H1 (cell line): ENCODE measurements around the gene GSE1. TPM values are rescaled to one million over a fixed set of nuclear protein-coding genes. Genes with fewer than 3 reads are reported as not detected.

Experiments used
- CTCF ChIA-PET: fragments of 300-600 bp; sonication (Branson Sonifier 250); formaldehyde crosslinking; loops from one replicate; lab custom pipeline; 2021; ENCODE audit not compliant: partially characterized antibody; lab: Charles Lee
- POLR2A ChIA-PET: fragments of 300-600 bp; sonication (Branson Sonifier 250); formaldehyde crosslinking; loops from one replicate; lab custom pipeline; 2021; ENCODE audit warnings: inconsistent platforms; ENCODE audit not compliant: partially characterized antibody; lab: Charles Lee
- DNase-seq, 2 experiments: peaks; one replicate each; pipeline versions ENCODE4 v3.0.0 to v3.0.0-alpha.2; 2010 to 2022; ENCODE audit warnings: low spot score in 2 of 2, low read depth in 1 of 2, mixed read lengths in 1 of 2
- FAIRE-seq: peaks from 2 replicates; lab custom pipeline; 2011; peaks lifted over from hg19 to GRCh38; lab: Jason Lieb, UNC
- H2AFZ ChIP-seq: 2 replicates; pipeline ENCODE4 v1.8.1; 2012; ENCODE audit warnings: low read length, inconsistent platforms
- H2AK5ac ChIP-seq: 2 replicates; pipeline ENCODE4 v1.6.1; 2013; ENCODE audit warnings: low read depth, low read length
- H2BK120ac ChIP-seq: replicated peaks from 2 replicates; pipeline ENCODE3; 2013; ENCODE audit warnings: low read depth, low read length, inconsistent platforms
- H2BK12ac ChIP-seq: 2 replicates; pipeline ENCODE4 v1.6.1; 2013; ENCODE audit warnings: low read depth, low read length
- H2BK15ac ChIP-seq: 2 replicates; pipeline ENCODE4 v1.6.1; 2013; ENCODE audit warnings: low read length
- H2BK20ac ChIP-seq: 2 replicates; pipeline ENCODE4 v1.6.1; 2013; ENCODE audit warnings: low read length
- H2BK5ac ChIP-seq: 2 replicates; pipeline ENCODE4 v1.6.1; 2013; ENCODE audit warnings: low read depth, low read length
- H3K14ac ChIP-seq: 2 replicates; pipeline ENCODE4 v1.6.1; 2013; ENCODE audit warnings: inconsistent platforms; ENCODE audit not compliant: insufficient read length
- H3K18ac ChIP-seq: 2 replicates; pipeline ENCODE4 v1.6.1; 2013; ENCODE audit warnings: low read length; ENCODE audit errors: extremely low read depth
- H3K23ac ChIP-seq: 2 replicates; pipeline ENCODE4 v1.6.1; 2013; ENCODE audit warnings: inconsistent platforms; ENCODE audit not compliant: insufficient read length
- H3K23me2 ChIP-seq: 2 replicates; pipeline ENCODE4 v1.6.1; 2013; ENCODE audit warnings: low read depth, low read length
- H3K27ac ChIP-seq: 2 replicates; pipeline ENCODE4 v1.6.1; 2011; ENCODE audit warnings: low read depth, low read length, inconsistent platforms
- H3K27me3 ChIP-seq, 4 experiments: replicated peaks in 1 of 4; 1 replicate in 1 of 4; 2 replicates in 3 of 4; pipeline versions ENCODE4 v1.6.1 to v1.8.1; 2011 to 2013; ENCODE audit warnings: low read length in 3 of 4, mild to moderate bottlenecking in 3 of 4, inconsistent platforms in 2 of 4, mixed read lengths in 2 of 4, moderate library complexity in 1 of 4; ENCODE audit not compliant: control insufficient read depth in 3 of 4, insufficient read depth in 3 of 4; ENCODE audit errors: extremely low read depth in 1 of 4
- H3K36me3 ChIP-seq, 4 experiments: 2 replicates each; pipeline versions ENCODE4 v1.6.1 to v1.8.1; 2011 to 2013; ENCODE audit warnings: mild to moderate bottlenecking in 4 of 4, low read length in 3 of 4, moderate library complexity in 2 of 4, control low read depth in 1 of 4, inconsistent platforms in 1 of 4; ENCODE audit not compliant: insufficient read depth in 4 of 4, control insufficient read depth in 2 of 4
- H3K4ac ChIP-seq: replicated peaks from 2 replicates; pipeline ENCODE3; 2013; ENCODE audit warnings: low read length, low read depth, mixed read lengths, inconsistent platforms; ENCODE audit not compliant: insufficient read length
- H3K4me1 ChIP-seq, 4 experiments: replicated peaks in 1 of 4; 1 replicate in 1 of 4; 2 replicates in 3 of 4; pipeline versions ENCODE4 v1.6.1 to v1.8.1; 2011 to 2013; ENCODE audit warnings: low read length in 3 of 4, inconsistent platforms in 2 of 4, mixed read lengths in 1 of 4; ENCODE audit not compliant: insufficient read depth in 4 of 4, control insufficient read depth in 3 of 4
- H3K4me2 ChIP-seq, 2 experiments: 2 replicates each; pipeline versions ENCODE4 v1.6.1 to v1.8.1; 2011 to 2013; ENCODE audit warnings: low read depth in 2 of 2, low read length in 2 of 2, control low read depth in 1 of 2, inconsistent platforms in 1 of 2, mild to moderate bottlenecking in 1 of 2; ENCODE audit not compliant: insufficient read depth in 1 of 2
- H3K4me3 ChIP-seq, 4 experiments: fragments of 200-600, 300-600 bp in 1 of 4; sonication (generic), shearing (Covaris generic), sonication (Bioruptor Twin) in 1 of 4; 2 replicates each; pipeline versions ENCODE4 v1.5.1 to v1.8.1; 2011 to 2016; ENCODE audit warnings: low read length in 4 of 4, low read depth in 3 of 4, control low read depth in 2 of 4, inconsistent platforms in 2 of 4, mild to moderate bottlenecking in 2 of 4, mixed read lengths in 1 of 4, moderate library complexity in 1 of 4; ENCODE audit not compliant: insufficient read depth in 2 of 4; ENCODE audit errors: extremely low read depth in 1 of 4
- H3K56ac ChIP-seq: replicated peaks from 2 replicates; pipeline ENCODE3; 2013; ENCODE audit warnings: low read depth, mild to moderate bottlenecking, mixed read lengths, low read length, inconsistent platforms; ENCODE audit not compliant: insufficient read length
- H3K79me1 ChIP-seq: 2 replicates; pipeline ENCODE4 v1.6.1; 2013; ENCODE audit warnings: low read depth, low read length, control low read depth
- H3K79me2 ChIP-seq, 2 experiments: 2 replicates each; pipeline versions ENCODE4 v1.6.1 to v1.8.1; 2012 to 2013; ENCODE audit warnings: low read length in 2 of 2, mild to moderate bottlenecking in 2 of 2, inconsistent platforms in 1 of 2; ENCODE audit not compliant: insufficient read depth in 2 of 2, control insufficient read depth in 1 of 2
- H3K9ac ChIP-seq, 4 experiments: replicated peaks in 1 of 4; 1 replicate in 1 of 4; 2 replicates in 3 of 4; pipeline versions ENCODE4 v1.6.1 to v1.8.1; 2011 to 2013; ENCODE audit warnings: low read depth in 3 of 4, low read length in 3 of 4, control low read depth in 2 of 4, mild to moderate bottlenecking in 2 of 4, moderate library complexity in 2 of 4, inconsistent platforms in 1 of 4; ENCODE audit errors: extremely low read depth in 1 of 4
- H3K9me3 ChIP-seq, 2 experiments: 2 replicates each; pipeline versions ENCODE4 v1.6.1 to v1.8.1; 2012 to 2013; ENCODE audit warnings: mild to moderate bottlenecking in 2 of 2, moderate library complexity in 2 of 2, control low read depth in 1 of 2, inconsistent platforms in 1 of 2, low read depth in 1 of 2, low read length in 1 of 2, mixed read lengths in 1 of 2; ENCODE audit not compliant: insufficient read depth in 2 of 2
- H4K20me1 ChIP-seq, 2 experiments: replicated peaks in 1 of 2; 2 replicates each; pipeline versions ENCODE3 to v1.8.1; 2011 to 2013; ENCODE audit warnings: inconsistent platforms in 2 of 2, low read length in 2 of 2, mild to moderate bottlenecking in 1 of 2; ENCODE audit not compliant: insufficient read depth in 2 of 2, control insufficient read depth in 1 of 2
- H4K5ac ChIP-seq: 2 replicates; pipeline ENCODE4 v1.6.1; 2013; ENCODE audit warnings: low read length, low read depth, mixed read lengths, inconsistent platforms; ENCODE audit not compliant: insufficient read length
- H4K8ac ChIP-seq: 2 replicates; pipeline ENCODE4 v1.8.0; 2013; ENCODE audit warnings: mild to moderate bottlenecking, moderate library complexity, low read length, inconsistent platforms; ENCODE audit not compliant: insufficient read depth; ENCODE audit errors: extremely low read depth
- H4K91ac ChIP-seq: replicated peaks from 2 replicates; pipeline ENCODE3; 2013; ENCODE audit warnings: low read length, mixed read lengths, inconsistent platforms; ENCODE audit not compliant: insufficient read length
- CTBP2 ChIP-seq: IDR thresholded peaks from 2 replicates; pipeline ENCODE4 v1.7.0; 2011; ENCODE audit warnings: borderline replicate concordance, mild to moderate bottlenecking, moderate library complexity, mixed read lengths, low read length; ENCODE audit not compliant: insufficient read depth, insufficient read length
- POLR2A ChIP-seq, 2 experiments: IDR thresholded peaks; 1 replicate in 1 of 2; 2 replicates in 1 of 2; pipeline ENCODE4 v1.6.1; 2011; ENCODE audit warnings: low read depth in 2 of 2, low read length in 2 of 2, mild to moderate bottlenecking in 2 of 2; ENCODE audit errors: control extremely low read depth in 1 of 2
- RXRA ChIP-seq: IDR thresholded peaks from 2 replicates; pipeline ENCODE4 v1.6.1; 2011; ENCODE audit warnings: low read depth, mild to moderate bottlenecking, low read length, moderate library complexity; ENCODE audit not compliant: insufficient read depth
- SIX5 ChIP-seq: IDR thresholded peaks from 2 replicates; pipeline ENCODE4 v1.6.1; 2011; ENCODE audit warnings: mild to moderate bottlenecking, low read depth, low read length
- SUZ12 ChIP-seq: fragments of 200-600 bp; sonication (generic); IDR thresholded peaks from 2 replicates; pipeline ENCODE4 v1.6.1; 2012; ENCODE audit warnings: mild to moderate bottlenecking, inconsistent platforms, low read length, moderate library complexity, mixed read lengths
- ZNF274 ChIP-seq: IDR thresholded peaks from 2 replicates; pipeline ENCODE4 v1.7.0; 2012; ENCODE audit warnings: low read length, borderline replicate concordance; ENCODE audit errors: extremely low read depth
- WGBS, 2 experiments: shearing (Covaris generic) in 1 of 2; methylation state at CpG; one replicate each; pipeline versions ENCODE4 v1.1.6 to v1.1.7; 2013 to 2015; ENCODE audit warnings: low lambda C conversion rate in 2 of 2, mixed read lengths in 2 of 2, inconsistent platforms in 1 of 2, low coverage in 1 of 2, missing lambda C conversion rate in 1 of 2; ENCODE audit not compliant: insufficient replicate concordance in 2 of 2, insufficient coverage in 1 of 2, insufficient read length in 1 of 2; ENCODE audit errors: extremely low coverage in 1 of 2, missing lambda C conversion rate in 1 of 2; 5-methylcytosine and 5-hydroxymethylcytosine counted together
- polyA plus RNA-seq, 7 experiments: library from polyadenylated mRNA; depleted of rRNA in 3 of 7; stranded (reverse) in 5 of 7; unstranded in 2 of 7; fragments of >200 nt in 5 of 7; fragments of 200-250 nt in 2 of 7; gene quantifications; 1 replicate in 5 of 7; 2 replicates in 1 of 7; 4 replicates in 1 of 7; pipeline versions ENCODE4 v1.2.1 to v1.2.3, GENCODE V29; 2011 to 2013; ENCODE audit warnings: missing spikeins in 2 of 7, mixed read lengths in 2 of 7
- total RNA-seq: library from RNA; stranded (reverse); fragmentation: NEBNext Ultra II Directional; extraction: Animal tissue kit (Norgen Biotek cat#: 25700); gene quantifications from 2 replicates; pipeline ENCODE4 v1.2.1, GENCODE V29; 2021
- TF ChIP-seq, protein P1 (sequence below): IDR thresholded peaks from 2 replicates; pipeline ENCODE4 v1.6.1; 2012; ENCODE audit warnings: inconsistent platforms
- TF ChIP-seq, protein P2 (sequence below): IDR thresholded peaks from 2 replicates; pipeline ENCODE4 v1.6.1; 2012; ENCODE audit warnings: inconsistent platforms

GSE1 gene
- total and polyA plus RNA-seq, 2 of the 8 experiments (the other 6 are each of a cell fraction or from before 2014, with no cell fraction given), result 26.0 to 65.6 TPM

- no peak overlapping the region for H3K18ac ChIP-seq
- no peak overlapping the region for H3K4ac ChIP-seq
- FAIRE-seq (no peak), DNase-seq (no peak)
- H2AFZ ChIP-seq, result no peak overlapping the region
- no peak overlapping the region for H2BK120ac ChIP-seq
- no peaks in the 10 kb centered on the region for H3K4me1 ChIP-seq
- no peaks in the 10 kb centered on the region for H3K79me1 ChIP-seq
- ChIA-PET POLR2A (no interaction called here), CTCF (interaction anchor here (1.2 to 37.0 kb wide), 5 partner anchors 9 to 48 kb away, joined by 3 to 620 read pairs (median 29); partner anchors contain the start of gene GINS2)
- no peak overlapping the region for H3K4me3 ChIP-seq
- no peaks in the 10 kb centered on the region for H3K36me3 ChIP-seq
- H4K8ac ChIP-seq, result peak overlapping the region; percentile 23; the same call in 1 of the 2 replicates
- H3K79me2 ChIP-seq, result no peaks in the 10 kb centered on the region
- no peak overlapping the region for H3K56ac ChIP-seq
- H3K14ac ChIP-seq, result no peak overlapping the region
- H3K27me3 ChIP-seq, result no peaks in the 10 kb centered on the region
- 92% methylated on average over 16 of the region's 16 CpGs; no CpG with 5 or more reads in 1 of the 2 experiments for WGBS, 2 experiments
- H3K9me3 ChIP-seq, result peaks cover 5 to 6% of the 10 kb centered on the region in 2 experiments; a peak in 3 of 4 replicates
- H4K91ac ChIP-seq, result no peak overlapping the region
- peaks cover 0 to 2% of the 10 kb centered on the region in 2 experiments for H4K20me1 ChIP-seq
- H2AK5ac ChIP-seq, result no peak overlapping the region
- no peak overlapping the region for H3K4me2 ChIP-seq
- H3K9ac ChIP-seq, result no peak overlapping the region
- no peak overlapping the region for H2BK12ac ChIP-seq
- 0 out of 2 replicates have a peak, but pooled peaks cover 1% of the 10 kb centered on the region for H3K23me2 ChIP-seq
- no peak overlapping the region for H3K27ac ChIP-seq
- TF ChIP-seq POLR2A (IDR thresholded peaks at IDR 0.05; ENCODE audit: control extremely low read depth in 1 of 2, low read depth in 2 of 2, low read length in 2 of 2) (no peak), RXRA (no peak), SIX5 (no peak), CTBP2 (no peak), ZNF274 (no peak), SUZ12 (no peak)
- TF ChIP-seq, protein P1, sequence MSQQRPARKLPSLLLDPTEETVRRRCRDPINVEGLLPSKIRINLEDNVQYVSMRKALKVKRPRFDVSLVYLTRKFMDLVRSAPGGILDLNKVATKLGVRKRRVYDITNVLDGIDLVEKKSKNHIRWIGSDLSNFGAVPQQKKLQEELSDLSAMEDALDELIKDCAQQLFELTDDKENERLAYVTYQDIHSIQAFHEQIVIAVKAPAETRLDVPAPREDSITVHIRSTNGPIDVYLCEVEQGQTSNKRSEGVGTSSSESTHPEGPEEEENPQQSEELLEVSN, result no peak
- TF ChIP-seq, protein P2, sequence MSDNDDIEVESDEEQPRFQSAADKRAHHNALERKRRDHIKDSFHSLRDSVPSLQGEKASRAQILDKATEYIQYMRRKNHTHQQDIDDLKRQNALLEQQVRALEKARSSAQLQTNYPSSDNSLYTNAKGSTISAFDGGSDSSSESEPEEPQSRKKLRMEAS, result no peak
- no peak overlapping the region for H2BK5ac ChIP-seq
- H2BK20ac ChIP-seq, result no peak overlapping the region
- no peak overlapping the region for H3K23ac ChIP-seq
- H2BK15ac ChIP-seq, result no peak overlapping the region
- H4K5ac ChIP-seq, result no peak overlapping the region
Measured at GRCh38 chr16:85707528-85708095, 94.5 kb downstream of the GSE1 start.
